ENCODE results near the gene FNTB. TPM values are rescaled to one million over a fixed set of nuclear protein-coding genes. Genes with fewer than 3 reads are reported as not detected.

The FNTB gene
- 10 to 100 TPM in 3 of 4 donors, 1 to 10 TPM in 1; 8.3 to 14.5 (median 11.5) TPM for total RNA-seq

GRCh38 chr14:64986648-64987437, at the start of gene FNTB:
TSS of gene FNTB (plus strand) at chr14:64986895. CDS start at chr14:64986954, 59 bp downstream.
- no peak for TF ChIP-seq CTCF (IDR thresholded peaks at IDR 0.05; ENCODE audit: low read depth)

GRCh38 chr14:64937171-64937820, 49.4 kb upstream of the FNTB start:
- no peak for TF ChIP-seq CTCF (IDR thresholded peaks at IDR 0.05; ENCODE audit: low read depth)

- no peak for TF ChIP-seq CTCF (IDR thresholded peaks at IDR 0.05; ENCODE audit: low read depth)
Observed at GRCh38 chr14:64937821-64938193, 48.9 kb upstream of the FNTB start.

- no peak for TF ChIP-seq CTCF (IDR thresholded peaks at IDR 0.05; ENCODE audit: low read depth)
Observed at GRCh38 chr14:64938972-64939816, 47.5 kb upstream of the FNTB start.

GRCh38 chr14:64939817-64940190, 46.9 kb upstream of the FNTB start:
- TF ChIP-seq CTCF (IDR thresholded peaks at IDR 0.05; ENCODE audit: low read depth): no peak

- TF ChIP-seq CTCF (IDR thresholded peaks at IDR 0.05; ENCODE audit: low read depth): no peak
Observed at GRCh38 chr14:64940336-64940910, 46.3 kb upstream of the FNTB start.
